HepG2 (cell line): ENCODE data around the gene MPC1L. TPM values are rescaled to one million over a fixed set of nuclear protein-coding genes. Genes with fewer than 3 reads are reported as not detected.
A peak's percentile ranks its signal among the peaks of the same experiment; 100 is the strongest.

Source experiments
- ATF5 ChIP-seq: sonication (generic); formaldehyde crosslinking; IDR thresholded peaks from 2 replicates; pipeline ENCODE4 v1.4.0; 2020; ENCODE audit warnings: mild to moderate bottlenecking, low read depth, missing genetic modification reagents
- ATRX ChIP-seq: sonication (generic); formaldehyde crosslinking; IDR thresholded peaks from 2 replicates; pipeline ENCODE4 v1.4.0; 2020; ENCODE audit warnings: missing genetic modification reagents, borderline replicate concordance
- DMAP1 ChIP-seq: IDR thresholded peaks from 2 replicates; pipeline ENCODE4 v1.6.1; 2016
- GABPA ChIP-seq, 2 experiments: IDR thresholded peaks; 2 replicates each; pipeline ENCODE4 v1.6.1; 2011 to 2016; ENCODE audit warnings: low read depth in 2 of 2, low read length in 1 of 2, missing biosample characterization in 1 of 2, missing genetic modification characterization in 1 of 2
- HOXA9 ChIP-seq: sonication (generic); formaldehyde crosslinking; IDR thresholded peaks from 2 replicates; pipeline ENCODE4 v1.8.1; 2022; ENCODE audit warnings: missing genetic modification reagents, mild to moderate bottlenecking, moderate library complexity, borderline replicate concordance
- MED1 ChIP-seq: sonication (generic); formaldehyde crosslinking; IDR thresholded peaks from 2 replicates; pipeline ENCODE4 v1.4.0; 2020; ENCODE audit warnings: missing genetic modification reagents
- MXD1 ChIP-seq: sonication (generic); formaldehyde crosslinking; IDR thresholded peaks from 2 replicates; pipeline ENCODE4 v1.4.0; 2020; ENCODE audit warnings: mild to moderate bottlenecking, missing genetic modification reagents
- NFYB ChIP-seq: sonication (generic); formaldehyde crosslinking; IDR thresholded peaks from 2 replicates; pipeline ENCODE4 v1.4.0; 2020; ENCODE audit warnings: missing genetic modification reagents
- PBX2 ChIP-seq: IDR thresholded peaks from 2 replicates; pipeline ENCODE4 v1.6.1; 2016; ENCODE audit warnings: control low read depth
- SP2 ChIP-seq: sonication (generic); formaldehyde crosslinking; IDR thresholded peaks from 2 replicates; pipeline ENCODE4 v1.5.1; 2020; ENCODE audit warnings: mild to moderate bottlenecking, missing genetic modification reagents
- ZBTB26 ChIP-seq: IDR thresholded peaks from 2 replicates; pipeline ENCODE4 v1.6.1; 2016; ENCODE audit warnings: missing compliant biosample characterization, missing genetic modification reagents, borderline replicate concordance
- ZKSCAN8 ChIP-seq: IDR thresholded peaks from 2 replicates; pipeline ENCODE4 v1.6.1; 2016; ENCODE audit warnings: borderline replicate concordance, missing genetic modification reagents, missing compliant biosample characterization
- ZNF282 ChIP-seq: fragments of 450-650 bp; IDR thresholded peaks from 2 replicates; pipeline ENCODE4 v1.6.1; 2018; ENCODE audit not compliant: partially characterized antibody
- ZNF30 ChIP-seq: sonication (generic); formaldehyde crosslinking; IDR thresholded peaks from 2 replicates; pipeline ENCODE4 v1.5.0; 2020; ENCODE audit warnings: mild to moderate bottlenecking, missing genetic modification reagents
- ZNF407 ChIP-seq: sonication (generic); formaldehyde crosslinking; IDR thresholded peaks from one replicate; pipeline ENCODE4 v1.5.1; 2020; ENCODE audit warnings: mild to moderate bottlenecking, missing genetic modification reagents; ENCODE audit errors: not compliant biosample characterization
- ZNF431 ChIP-seq: sonication (generic); formaldehyde crosslinking; IDR thresholded peaks from 2 replicates; pipeline ENCODE4 v1.9.0; 2022; ENCODE audit warnings: missing genetic modification reagents, low read depth, mild to moderate bottlenecking, borderline replicate concordance
- ZNF556 ChIP-seq: sonication (generic); formaldehyde crosslinking; IDR thresholded peaks from 2 replicates; pipeline ENCODE4 v1.4.0; 2020; ENCODE audit warnings: mild to moderate bottlenecking, missing genetic modification reagents, borderline replicate concordance
- polyA plus RNA-seq, 8 experiments: library from polyadenylated mRNA; depleted of rRNA in 3 of 8; stranded (reverse) in 7 of 8; unstranded in 1 of 8; fragments of >200 nt; fragmentation: Illumina TruSeq in 4 of 8; extraction: Trizol in 4 of 8; gene quantifications; 2 replicates each; pipeline versions ENCODE4 v1.2.1 to v1.2.3, GENCODE V29; 2011 to 2016; ENCODE audit warnings: low read depth in 4 of 8, missing spikeins in 1 of 8, mixed read lengths in 1 of 8; ENCODE audit not compliant: insufficient read depth in 1 of 8
- total RNA-seq, 5 experiments: library from RNA; depleted of rRNA; stranded (reverse); fragments of >200 nt; fragmentation: Illumina TruSeq; extraction: Trizol; gene quantifications; 2 replicates each; pipeline ENCODE4 v1.2.3, GENCODE V29; 2016; ENCODE audit warnings: low read depth in 1 of 5

The MPC1L gene
- total and polyA plus RNA-seq, 2 of the 13 experiments (the other 11 are each of a cell fraction or from before 2014, with no cell fraction given) = not detected

GRCh38 chrX:40580537-40581335 lies 42.5 kb upstream of the MPC1L start, which contains the start of gene ATP6AP2 (continued):
- TF ChIP-seq ZNF407 (CRISPR knock-in tag) (no peak), HOXA9 (CRISPR knock-in tag) (no peak), ZNF431 (CRISPR knock-in tag) (no peak), ATRX (CRISPR knock-in tag) (no peak), ZNF556 (CRISPR knock-in tag) (peak; percentile 17; the same call in 1 of the 2 replicates), ATF5 (CRISPR knock-in tag) (no peak), SP2 (CRISPR knock-in tag) (peak; percentile 95), ZNF282 (no peak), ZNF30 (no peak), NFYB (CRISPR knock-in tag) (peak; percentile 93), DMAP1 (CRISPR knock-in tag) (0 out of 2 replicates have a peak, but pooled peaks have one; percentile 32), ZKSCAN8 (no peak), PBX2 (CRISPR knock-in tag) (peak; percentile 88), ZBTB26 (CRISPR knock-in tag) (no peak), MXD1 (CRISPR knock-in tag) (0 out of 2 replicates have a peak, but pooled peaks have one; percentile 39), GABPA (IDR thresholded peaks at IDR 0.05; ENCODE audit: low read depth, low read length) (peak; percentile 72), GABPA (CRISPR knock-in tag; IDR thresholded peaks at IDR 0.05; ENCODE audit: low read depth) (peak; percentile 88), MED1 (CRISPR knock-in tag) (0 out of 2 replicates have a peak, but pooled peaks have one; percentile 30)
